CD1c-positive myeloid dendritic cell (primary cell): ENCODE measurements around the gene PAM16.
A peak's percentile ranks its signal among the peaks of the same experiment; 100 is the strongest.

Experiments
- DNase-seq: peaks from one replicate; pipeline ENCODE4 v3.0.0-alpha.2; 2016; ENCODE audit errors: extremely low spot score

Gene PAM16

DNA sequence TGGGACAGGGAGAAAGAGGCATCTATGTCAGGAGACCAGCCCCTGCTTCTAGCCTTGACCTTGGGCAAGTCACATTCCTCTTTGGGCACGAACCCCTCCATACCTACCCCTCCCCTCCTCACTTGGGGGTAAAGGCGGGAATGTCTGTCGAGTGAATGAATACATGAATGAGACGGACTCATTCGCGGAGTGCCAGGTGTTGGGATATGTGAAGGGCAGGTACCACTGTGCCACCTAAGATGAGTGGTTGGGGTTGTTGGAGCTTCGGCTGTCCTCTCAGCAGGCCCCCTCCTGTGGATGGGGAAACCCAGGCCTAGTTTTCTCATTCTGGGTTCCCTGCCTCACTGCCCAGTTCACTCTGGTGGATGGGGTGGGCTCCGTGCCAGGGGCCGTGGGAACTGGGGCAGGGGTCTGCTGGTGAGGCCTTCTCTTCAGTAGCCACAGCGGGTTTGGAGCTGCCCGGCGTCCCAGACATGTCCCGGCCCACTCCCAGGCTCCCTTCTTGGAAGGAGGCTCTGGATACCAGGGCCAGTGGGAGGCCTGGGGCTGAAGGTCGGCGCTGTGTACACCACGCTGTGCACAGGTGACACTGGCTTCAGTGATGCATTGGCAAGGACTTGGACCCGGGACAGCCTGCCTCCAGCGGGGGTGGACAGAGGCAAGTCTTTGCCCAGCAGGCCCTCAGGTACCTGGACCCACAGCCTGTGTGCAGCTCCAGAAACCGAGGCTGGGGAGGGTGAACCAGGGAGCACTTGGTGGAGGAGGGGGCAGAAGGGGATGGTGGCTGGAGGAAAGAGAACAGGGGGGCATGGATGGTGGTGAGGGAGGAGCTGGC lies 29.6 kb downstream of the PAM16 start:
- DNase-seq, result no peak

- DNase-seq, result no peak
Observed at GRCh38 chr16:4320571-4321137, 30.5 kb downstream of the PAM16 start.

- DNase-seq, result no peak
Observed at GRCh38 chr16:4319454-4320421, 31.4 kb downstream of the PAM16 start.

- DNase-seq, result no peak
Observed at GRCh38 chr16:4318967-4319366, 32.2 kb downstream of the PAM16 start.

DNA sequence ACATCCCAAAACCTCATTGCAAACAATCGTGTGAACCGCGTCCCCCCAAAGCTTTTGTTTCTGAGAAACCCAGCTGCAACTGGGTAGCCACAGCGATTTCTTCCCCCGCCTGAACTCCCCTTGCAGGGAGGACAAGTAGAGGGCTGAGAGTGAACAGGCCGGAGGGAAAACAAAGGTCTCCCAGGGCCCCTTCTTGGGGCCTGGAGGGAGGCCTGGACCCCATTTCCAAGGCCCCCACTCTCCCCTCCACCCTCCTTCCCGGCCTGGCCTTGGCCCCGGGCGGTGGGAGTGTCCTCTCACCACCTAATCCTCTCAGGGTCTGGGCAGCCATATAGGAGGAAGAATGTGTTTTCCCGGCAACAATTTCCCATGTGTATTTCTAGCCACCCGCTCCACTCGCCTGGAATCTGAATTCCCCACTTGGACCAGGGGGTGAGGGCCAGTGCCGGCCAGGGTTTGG lies 32.6 kb downstream of the PAM16 start:
- no peak for DNase-seq

DNA sequence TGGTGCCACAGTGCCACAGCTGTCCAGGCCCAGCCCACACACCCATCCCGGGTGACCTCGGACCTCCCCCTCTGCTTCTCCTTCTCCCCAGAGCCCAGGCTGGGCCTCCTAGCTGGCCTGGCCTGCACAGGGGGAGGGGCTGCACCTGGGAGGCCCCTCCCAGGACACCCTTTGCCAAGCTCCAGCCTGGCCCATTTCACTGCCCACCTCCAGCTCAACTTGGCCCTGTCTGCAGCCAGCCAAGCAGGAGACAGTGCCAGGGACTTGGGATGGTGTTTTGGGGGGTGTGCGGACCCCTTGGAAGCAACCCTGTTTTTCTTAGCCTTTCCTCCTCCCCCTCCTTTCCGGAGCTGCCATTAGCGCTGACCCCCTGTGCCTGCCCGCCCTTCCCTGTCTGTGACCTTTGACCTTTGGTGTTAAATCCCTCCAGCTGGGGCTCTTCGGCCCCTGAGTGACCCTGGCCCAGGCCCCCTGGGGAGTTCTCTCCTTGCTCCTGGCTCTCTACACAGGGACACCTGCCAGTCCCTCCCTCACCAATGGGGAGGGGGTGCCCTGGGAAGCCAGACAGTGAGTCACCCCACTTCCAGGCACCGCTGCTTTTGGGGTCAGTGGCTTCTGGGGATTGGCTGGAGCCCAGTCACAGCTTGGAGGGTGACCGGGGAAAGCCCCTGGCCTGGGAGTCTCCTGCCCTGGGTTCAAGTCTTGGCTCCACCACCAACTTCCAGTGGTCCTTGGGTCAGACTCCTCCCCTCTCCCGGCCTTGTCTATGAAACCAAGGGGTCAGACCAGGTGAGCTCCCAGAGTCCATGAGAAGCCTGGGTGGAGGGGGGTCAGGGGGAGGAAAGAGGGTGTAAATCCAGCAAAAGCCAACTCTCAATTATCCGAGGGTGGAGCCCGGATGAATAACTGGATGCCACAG lies 33.3 kb downstream of the PAM16 start:
- DNase-seq, result no peak

GRCh38 chr16:4316864-4317531 lies 34.1 kb downstream of the PAM16 start:
- DNase-seq, result no peak

GRCh38 chr16:4316108-4316863 lies 34.8 kb downstream of the PAM16 start:
- no peak for DNase-seq

GRCh38 chr16:4315186-4316107 lies 35.7 kb downstream of the PAM16 start, which contains the start of gene GLIS2:
GLIS2 (plus strand) TSS chr16:4316067; CDS start chr16:4332281, 16,214 bp downstream.
- DNase-seq, result peak; percentile 60

- DNase-seq, result no peak
Observed at GRCh38 chr16:4314532-4315185, 36.5 kb downstream of the PAM16 start.

DNA sequence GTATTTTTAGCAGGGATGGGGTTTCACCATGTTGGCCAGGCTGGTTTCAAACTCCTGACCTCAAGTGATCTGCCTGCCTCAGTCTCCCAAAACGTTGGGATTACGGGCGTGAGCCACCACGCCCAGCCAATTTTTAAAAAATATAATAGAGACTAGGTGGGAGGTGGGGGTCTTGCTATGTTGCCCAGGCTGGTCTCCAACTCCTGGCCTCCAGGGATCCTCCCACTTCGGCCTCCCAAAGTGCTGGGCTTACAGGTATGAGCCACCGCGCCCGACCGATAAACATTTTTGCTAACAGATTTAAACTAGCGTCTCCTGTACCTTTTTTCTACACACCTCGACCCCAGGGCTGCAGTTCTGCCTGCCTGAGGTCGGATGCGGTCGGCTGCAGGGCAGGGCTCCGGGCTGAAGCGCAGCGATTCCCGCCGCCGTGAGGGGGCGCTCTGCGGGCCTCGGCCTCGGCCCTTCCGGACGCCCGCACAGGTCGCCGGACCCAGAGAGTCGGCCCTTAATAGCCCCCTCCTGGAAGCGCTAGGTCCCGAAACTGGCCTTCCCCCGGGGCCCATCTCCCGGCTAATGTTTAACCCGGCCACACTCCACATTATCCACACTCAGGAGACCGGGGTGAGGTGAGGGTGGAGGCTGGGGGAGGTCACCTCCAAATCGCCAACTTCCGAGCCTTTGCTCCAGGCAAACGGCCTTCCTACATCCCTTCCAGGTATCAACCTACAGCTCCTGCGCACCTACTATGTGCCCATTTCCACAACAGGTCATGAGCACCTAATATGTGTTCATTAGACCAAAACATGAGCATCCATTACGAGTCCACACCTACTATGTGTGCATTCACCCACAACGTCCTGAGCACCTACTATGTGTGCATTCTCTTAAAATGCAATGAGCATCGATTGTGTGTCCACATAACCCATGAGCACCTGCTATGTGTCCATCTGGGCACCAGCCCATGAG lies 37.3 kb downstream of the PAM16 start:
- peak; percentile 67 for DNase-seq

- peak; percentile 67 for DNase-seq
Observed at GRCh38 chr16:4309833-4310266, 41.3 kb downstream of the PAM16 start.

GRCh38 chr16:4309102-4309832 lies 41.9 kb downstream of the PAM16 start:
- peak; percentile 15 for DNase-seq

DNA sequence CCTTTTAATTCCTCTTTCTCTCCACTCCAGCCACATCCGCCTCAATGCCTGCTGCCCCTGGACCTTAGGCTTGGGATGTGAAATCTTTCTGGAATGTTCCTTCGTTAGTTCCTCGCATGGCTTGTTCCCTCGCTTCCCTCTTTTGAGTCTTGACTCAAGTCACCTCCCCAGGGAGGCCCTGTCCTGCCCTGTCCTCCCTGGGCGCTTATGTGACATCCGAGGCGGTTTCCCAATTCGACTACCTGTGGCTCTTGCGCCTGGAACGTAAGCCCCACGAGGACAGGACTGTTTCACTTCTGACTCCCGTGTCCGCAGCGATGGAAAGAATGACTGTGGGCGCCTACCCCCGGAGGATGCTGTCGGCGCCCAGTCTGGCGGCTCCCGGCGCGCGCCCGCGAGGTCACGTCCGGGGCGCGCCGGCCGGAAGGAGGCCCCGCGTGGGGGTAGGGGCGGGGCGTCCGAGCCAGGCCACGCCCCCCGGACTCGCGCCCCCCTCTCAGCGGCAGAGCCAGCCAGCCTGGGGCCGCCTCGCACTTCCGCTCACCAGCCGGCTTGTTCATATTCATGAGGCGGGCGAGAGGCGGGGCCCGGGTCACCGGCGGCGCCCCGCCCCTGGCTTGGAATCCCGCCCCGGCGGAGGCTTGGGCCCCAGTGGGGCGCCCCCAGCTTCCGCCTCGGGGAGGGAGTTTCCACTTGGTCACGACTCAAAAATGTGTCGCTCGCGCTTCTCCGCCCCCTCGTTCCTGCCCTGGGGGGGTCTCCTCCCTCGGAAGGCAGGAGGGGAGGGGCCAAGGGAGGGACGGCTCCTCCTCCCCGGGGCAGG lies 43.7 kb downstream of the PAM16 start:
- DNase-seq, result peak; percentile 98
